A673 (cell line): ENCODE results near the gene SCNN1G.

Experiments used
- CTCF ChIP-seq: fragments of 300-800, 200-600 bp; sonication (generic); conservative IDR thresholded peaks from 2 replicates; pipeline ENCODE4 v1.5.1; 2017; ENCODE audit warnings: low read depth, mild to moderate bottlenecking, antibody characterized with exemption, low read length, moderate library complexity, mixed read lengths
- EZH2 ChIP-seq: fragments of 200-600 bp; sonication (generic); IDR thresholded peaks from 2 replicates; pipeline ENCODE4 v1.6.1; 2017; ENCODE audit warnings: borderline replicate concordance, low read depth, mild to moderate bottlenecking, mixed read lengths, antibody characterized with exemption, low read length; ENCODE audit not compliant: poor library complexity, severe bottlenecking

- TF ChIP-seq CTCF = no peak
- TF ChIP-seq EZH2 = no peak
Observed at GRCh38 chr16:23160082-23160481, 22.5 kb upstream of the SCNN1G start.
